Lung microvascular endothelial cell (primary cell): ENCODE measurements around the gene SERPINE2. TPM values are rescaled to one million over a fixed set of nuclear protein-coding genes. Genes with fewer than 3 reads are reported as not detected.
A peak's percentile ranks its signal among the peaks of the same experiment; 100 is the strongest.

ENCODE experiments used
- DNase-seq, 2 donors: peaks; one replicate each; pipeline versions ENCODE4 v3.0.0 to v3.0.0-alpha.2; 2010; ENCODE audit warnings: low read depth in 2 of 2
- total RNA-seq: library from RNA; depleted of rRNA; stranded (reverse); fragments of >200 nt; gene quantifications from 2 replicates; pipeline ENCODE4 v1.2.1, GENCODE V29; 2014

SERPINE2 gene
- total RNA-seq, 1 donor from 2014 or later = 1.6 TPM

DNA sequence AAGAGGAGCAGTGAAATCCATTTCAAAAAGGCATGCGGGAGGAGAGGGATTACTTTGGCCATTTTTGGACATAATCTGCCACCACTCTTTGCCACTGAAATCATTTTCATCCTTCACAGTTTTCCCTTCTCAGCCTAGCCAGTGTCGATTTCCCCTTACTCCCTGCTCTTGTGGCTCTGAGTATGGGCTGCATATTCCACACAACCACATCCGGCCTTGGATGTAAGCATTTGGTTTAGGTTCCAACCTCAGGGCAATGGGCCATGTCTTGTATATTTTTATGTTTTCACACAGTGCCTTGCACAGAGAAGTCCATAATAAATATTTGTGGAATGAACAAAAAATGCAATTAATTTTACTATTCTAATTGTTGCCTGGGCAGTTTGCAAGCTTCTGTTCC lies 7.7 kb upstream of the SERPINE2 start:
- no peak for DNase-seq

DNA sequence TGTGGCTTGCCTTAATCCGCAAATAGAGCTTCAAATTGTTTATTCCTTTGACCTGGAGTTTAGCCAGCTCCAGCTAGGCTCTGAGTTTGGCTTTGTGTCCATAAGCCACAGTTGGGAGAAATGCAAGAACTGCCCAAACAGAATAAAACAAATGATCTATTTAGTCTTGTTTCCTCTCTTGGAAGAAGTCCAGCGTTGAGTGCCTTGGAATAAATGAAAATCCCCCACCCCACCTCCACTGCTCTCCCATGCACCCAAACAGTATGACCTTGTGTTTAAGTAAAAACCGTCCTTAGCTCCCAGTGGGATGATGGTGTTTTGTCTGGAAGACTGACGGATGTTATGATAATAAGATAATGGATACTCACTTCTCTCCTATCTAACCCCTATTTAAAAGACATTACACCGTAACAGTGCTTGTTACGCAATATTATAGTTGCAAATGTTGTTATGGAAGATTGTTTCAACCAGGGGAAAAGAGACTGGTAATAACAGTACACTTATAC lies 3.2 kb upstream of the SERPINE2 start:
- peak in 1 of 2 donors; percentile 41 for DNase-seq

DNA sequence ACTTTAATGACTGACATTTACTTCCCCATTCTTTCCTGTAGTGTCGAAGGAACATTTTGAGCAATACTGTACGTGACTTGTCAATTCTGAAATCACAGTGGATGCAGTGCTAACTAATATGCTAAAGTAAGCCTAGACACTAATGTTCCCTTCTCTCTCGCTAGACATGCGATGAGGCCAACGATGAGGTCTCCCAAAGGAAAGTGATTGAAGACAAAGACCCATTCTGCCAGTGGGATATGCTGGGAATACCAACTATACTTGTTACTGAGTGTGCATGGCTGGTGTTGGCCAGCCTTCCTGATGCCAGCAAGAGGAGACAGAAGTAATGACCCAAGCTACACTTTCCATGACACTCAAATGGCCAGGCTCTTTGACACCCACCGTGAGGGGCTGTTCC lies 2.5 kb upstream of the SERPINE2 start:
- no peak for DNase-seq

DNA sequence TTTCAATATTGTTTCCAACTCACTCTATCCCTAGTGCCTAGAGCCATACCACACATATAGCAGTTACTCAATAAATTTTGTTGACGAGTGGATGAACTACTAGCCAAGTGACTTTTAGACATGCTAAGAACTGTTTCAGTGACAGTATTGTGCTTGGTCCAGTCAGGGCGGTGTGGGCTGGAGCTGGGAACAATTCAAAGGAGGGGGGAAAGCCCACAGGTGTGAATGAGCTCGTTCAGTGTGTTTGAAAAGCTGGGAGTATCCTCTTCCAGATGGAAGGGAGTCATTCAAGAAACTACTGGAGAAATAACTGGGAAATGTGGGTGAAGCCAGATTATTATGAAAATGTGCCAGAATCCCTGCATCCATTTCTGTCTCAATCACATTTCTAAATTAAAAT lies 1.7 kb upstream of the SERPINE2 start:
- DNase-seq = no peak

DNA sequence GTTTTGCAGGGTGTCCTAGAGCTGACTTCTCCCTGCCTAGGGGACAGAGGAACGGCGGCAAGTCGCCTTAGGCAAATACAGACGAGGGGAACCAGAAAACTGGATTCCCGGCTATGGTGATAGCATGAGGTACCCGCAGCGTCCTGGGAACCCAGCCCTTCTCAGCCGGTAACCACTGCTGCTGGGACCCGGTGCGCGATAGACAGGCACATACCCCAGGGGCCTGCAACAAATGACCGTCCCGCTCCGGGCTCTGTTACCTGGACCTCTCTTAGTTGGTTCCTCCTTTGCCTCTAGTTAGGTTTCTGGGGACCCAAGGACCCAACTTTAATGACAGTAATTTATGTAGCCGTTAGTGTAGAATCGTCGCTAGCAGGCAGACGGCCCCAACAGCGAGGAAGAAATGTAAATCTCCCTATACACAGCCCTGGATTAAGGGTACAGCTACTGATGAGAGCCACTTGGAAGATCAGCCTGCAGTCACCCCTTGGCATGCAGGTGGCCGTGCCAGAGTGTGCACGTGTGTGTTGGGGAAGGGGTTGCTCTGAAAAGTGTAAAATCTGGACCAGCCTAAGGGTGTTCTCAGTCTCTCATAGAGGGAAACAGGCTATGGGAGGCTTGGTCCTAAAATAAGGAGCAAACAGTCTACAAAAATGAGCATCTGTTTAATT lies 819 bp upstream of the SERPINE2 start:
- DNase-seq = no peak

DNA sequence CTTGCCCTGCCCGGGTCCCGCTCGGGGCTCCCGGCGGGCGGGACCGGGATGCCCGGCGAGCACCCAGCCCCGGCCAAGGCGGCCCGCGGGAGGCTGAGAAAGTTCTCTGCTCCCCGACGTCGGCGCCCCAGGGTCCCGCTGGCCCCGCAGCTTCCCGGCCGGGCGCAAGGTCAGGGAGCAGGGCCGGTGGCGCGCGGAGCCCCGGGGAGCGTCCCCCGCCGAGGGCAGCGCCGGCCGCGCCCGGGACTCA lies 331 bp downstream of the SERPINE2 start:
- no peak for DNase-seq

DNA sequence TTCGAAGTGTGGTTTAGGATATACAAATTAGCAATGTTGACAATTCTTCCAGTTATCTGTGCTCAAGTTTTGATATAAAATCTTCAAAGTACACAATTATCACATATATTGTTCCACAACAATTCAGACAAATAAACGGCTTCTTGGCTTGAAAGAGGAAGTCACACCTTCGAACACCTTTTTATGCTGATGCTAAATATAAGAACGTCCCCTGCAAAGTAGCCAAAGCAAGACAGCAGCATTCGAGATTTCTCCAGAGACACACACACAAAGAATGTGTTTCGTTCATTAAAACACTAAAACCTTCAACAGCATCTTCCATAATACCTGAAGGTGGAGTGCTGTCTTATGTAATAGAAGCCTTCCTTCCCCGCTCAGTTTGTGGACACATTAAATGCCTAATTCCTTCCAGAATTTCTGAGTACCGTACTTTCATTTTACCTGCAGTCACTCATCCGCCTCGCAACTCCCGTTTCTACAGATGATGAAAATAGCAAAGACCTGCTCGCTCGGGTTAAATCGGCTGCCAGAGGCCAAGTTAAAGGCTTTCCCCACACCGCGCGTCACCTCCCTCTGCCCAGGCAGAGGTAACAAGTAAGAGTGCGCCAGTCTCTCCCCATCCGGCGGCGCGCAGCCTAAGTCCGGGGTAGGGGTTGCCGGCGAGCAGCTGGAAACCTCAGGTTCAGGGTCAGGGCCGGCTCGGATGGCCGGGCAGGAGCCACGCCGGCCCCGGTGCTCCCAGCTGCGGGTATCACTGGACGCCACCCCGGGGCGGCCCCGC lies 847 bp downstream of the SERPINE2 start:
- peak; percentile 26 to 41 for DNase-seq

DNA sequence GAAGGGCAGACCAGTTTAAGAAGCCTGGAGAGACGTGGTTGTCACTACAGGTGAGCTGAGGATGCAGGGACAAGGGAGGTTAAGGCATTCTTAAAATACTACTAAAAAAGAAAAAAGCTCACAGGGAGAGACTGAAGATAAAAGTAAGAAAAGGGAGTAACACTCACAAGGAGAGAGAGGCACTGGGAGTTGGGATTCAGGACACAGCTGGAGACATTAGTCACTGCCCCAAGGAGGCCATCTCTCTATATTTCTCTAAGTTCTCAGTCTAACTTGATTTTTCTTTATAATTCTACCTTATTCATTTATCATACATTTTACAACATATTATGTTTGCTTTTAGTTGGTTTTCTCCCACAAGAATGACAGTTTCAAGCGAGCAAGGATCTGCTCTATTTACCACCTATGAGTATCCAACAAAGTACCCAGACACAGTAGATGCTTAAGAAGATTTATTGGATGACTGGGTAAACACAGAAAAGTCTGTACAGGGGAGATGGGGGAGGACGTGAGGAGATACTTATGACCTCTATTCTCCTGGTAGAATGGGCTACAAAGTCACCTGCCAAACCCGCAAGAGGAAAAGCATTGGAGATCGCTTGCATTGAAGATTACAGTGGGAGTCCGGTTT lies 2.2 kb downstream of the SERPINE2 start:
- DNase-seq = no peak

DNA sequence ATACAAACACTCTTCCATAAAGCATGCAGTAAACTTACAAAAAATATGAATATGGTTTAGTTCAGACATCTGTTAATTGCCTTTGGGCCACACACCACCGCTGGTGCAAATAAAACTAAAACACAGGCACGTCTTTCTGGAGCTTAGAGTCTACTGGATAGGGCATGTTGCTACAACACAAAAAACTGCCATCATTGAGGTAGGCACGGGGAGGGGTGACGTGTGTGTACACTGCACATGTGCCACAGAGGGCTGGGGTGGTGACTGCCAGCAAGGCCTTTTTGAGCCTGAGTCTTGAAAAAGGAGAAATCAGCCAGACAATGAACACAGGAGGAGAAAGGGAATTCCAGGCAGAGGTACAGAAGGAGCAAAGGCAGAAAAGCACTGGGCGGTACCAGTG lies 5.1 kb downstream of the SERPINE2 start:
- no peak for DNase-seq

DNA sequence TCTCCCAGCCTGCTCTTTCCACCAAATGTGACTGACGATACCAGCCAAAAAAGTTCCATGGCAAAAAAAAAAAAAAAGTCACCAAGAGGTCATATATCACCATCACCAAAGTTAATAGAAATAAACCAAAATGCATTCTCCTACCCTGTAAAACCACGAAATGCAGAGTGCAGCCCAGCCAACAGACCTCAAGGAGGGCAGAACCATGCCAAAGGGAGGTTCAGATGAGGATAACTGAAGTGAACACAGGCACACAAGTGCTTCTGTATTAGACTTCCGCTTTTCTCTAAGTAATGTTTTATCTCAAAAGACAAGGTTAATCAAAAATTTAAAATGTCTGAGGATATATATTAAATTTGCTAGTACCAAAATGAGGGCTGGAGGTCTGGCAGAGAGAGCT lies 5.5 kb downstream of the SERPINE2 start:
- DNase-seq = no peak

DNA sequence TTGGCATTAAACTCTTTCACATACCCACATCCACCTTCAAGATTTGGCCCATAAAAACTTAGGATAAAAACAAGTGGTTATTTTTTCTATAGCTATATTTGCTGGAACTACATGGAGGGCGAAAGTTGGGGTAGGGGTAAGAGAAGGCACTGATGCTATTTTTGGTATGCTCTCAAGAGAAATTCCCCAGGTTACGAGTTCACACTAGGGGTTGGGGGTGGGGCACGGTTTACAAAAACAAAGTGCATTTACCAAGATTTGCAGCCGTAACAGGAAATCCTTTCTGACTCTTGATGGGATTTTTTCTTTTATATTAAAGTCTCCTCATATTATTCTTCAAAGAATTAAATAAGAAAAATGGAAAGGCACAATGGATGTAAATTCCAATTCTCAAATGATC lies 6.8 kb downstream of the SERPINE2 start:
- DNase-seq = peak in 1 of 2 donors; percentile 20

DNA sequence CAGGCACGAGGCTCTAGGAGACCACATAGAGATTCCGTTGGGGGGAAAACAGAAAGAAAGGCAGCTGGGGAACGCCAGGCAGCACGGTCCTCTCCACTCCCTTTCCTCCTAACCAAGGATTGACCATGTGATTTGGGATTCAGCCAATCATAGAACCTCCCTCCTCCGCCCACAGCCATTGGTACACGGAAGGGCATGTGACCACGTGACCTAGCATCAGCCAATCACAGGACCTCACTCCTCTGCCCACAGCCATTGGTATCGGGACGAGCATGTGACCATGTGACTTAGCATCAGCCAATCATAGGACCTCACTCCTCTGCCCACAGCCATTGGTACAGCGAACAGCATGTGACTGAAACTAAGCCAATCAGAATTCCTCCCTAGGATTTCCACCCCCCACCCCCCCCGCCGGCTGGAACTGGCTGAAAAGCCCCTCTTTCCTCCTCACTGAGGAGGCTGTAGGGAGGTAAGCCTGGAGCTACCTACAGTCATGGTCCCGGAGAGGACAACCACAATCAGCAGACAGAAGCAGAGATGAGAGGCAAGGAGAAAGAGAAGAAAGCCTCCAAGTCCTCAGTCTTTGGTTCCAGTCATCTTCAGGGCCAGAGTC lies 7.6 kb downstream of the SERPINE2 start:
- no peak for DNase-seq

DNA sequence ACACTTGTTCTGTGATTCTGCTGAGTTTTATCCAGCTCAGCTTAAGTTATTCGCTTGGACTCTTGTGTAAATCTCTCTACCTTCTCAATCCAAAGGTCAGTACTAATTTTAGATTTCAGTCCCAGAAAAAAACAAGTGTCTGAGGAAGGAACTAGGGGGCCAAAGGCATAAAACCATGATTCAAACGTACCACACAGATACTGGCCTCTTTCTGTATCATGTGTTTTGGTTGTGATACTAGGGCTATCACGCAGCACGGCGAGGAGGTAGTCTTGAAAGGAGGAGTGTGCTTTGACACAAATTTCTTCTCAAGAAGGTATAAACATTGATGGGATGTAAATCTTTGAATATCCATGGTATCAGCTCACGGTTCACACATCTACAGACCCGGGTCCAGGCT lies 8.3 kb downstream of the SERPINE2 start:
- no peak for DNase-seq

DNA sequence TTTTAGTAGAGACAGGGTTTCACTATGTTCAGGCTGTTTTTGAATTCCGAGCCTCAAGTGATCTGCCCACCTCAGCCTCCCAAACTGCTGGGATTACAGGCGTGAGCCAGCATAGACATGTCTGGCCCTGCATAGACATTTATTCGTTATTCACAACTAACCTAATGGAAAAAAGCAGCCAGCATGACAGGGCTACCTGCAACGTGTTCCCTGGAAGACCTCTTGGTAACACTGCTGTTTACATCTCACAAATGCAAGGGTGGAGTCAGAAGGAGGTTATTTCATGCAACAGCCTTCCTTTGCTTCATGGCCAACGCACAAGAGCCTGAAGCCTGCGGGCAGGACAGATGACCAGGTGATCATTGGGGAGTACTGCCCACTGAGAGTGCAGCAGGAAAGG lies 9.2 kb downstream of the SERPINE2 start:
- no peak for DNase-seq

DNA sequence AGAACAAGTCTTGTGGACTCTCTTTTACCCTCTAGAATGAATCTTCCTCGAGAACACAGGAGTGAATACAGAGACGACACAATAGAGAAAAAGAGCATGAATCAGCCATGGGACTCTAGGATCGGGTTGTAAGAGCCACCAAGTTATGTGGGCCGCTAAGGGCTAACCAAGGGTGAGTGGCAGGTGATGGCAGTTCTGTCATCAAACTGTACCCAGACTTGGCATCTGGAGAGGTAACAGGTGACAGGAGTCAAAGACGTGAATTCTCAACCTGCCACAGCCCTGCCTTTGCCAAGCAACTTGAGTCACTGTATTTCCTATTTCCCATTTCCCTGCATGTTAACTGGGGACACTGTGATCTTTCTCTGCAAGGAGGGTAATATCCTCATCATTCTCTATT lies 11.2 kb downstream of the SERPINE2 start:
- no peak for DNase-seq

DNA sequence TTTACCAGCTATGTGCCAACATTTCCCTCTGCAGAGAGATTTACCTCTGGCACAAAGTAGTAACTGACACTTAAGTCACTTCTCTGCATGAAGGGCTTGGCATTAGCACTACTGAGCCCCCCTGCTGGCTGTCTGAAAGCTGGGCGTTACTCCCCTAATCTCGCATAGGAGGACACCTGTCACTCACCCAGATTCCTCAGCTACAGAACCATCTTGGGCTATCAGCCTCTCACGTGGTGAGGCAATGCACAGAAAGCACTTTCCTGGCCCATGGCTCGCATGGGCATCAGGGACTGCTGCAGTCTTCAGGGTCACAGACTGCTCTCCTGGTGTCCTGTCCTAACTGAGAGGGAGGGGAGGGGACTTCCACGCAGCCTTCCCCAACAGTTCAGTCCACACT lies 12.0 kb downstream of the SERPINE2 start:
- no peak for DNase-seq

DNA sequence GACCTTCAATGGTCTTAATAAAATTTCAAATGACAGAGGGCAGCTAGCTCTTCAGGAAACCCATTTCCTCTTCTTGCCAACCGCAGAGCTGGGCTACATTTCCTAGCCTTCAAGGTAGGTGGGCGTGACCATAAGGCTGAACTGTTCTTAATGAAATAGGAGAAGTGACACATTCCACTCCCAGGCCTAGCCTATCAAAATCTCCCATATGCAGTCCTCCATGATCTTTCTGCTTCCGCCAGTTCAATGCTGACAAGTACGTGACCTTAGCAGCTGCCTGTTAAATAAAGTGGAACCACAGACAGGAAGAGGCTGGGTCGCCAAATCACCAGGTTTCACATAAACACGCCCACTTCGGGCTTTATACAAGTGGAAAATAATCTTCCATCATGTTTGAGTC lies 13.2 kb downstream of the SERPINE2 start:
- peak; percentile 20 to 79 for DNase-seq

DNA sequence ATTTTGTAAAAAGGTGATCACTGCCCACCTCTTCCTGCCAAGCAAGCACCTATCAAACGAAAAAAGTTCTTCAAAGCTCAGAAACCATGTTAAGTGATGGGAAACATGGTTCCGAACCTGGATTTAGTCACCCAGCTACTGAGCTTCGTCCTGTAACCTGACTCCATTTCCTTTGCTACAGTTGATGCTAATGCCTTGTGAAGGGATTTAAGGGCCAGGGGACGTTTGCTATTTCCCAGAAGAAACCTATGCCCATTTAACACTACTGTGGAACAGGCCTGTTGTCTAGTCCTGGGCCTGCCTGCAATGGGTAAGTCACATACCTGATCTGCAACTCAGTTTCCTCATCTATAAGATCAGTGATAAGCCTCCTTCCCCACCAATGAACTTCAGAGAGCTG lies 14.8 kb downstream of the SERPINE2 start:
- DNase-seq = no peak

DNA sequence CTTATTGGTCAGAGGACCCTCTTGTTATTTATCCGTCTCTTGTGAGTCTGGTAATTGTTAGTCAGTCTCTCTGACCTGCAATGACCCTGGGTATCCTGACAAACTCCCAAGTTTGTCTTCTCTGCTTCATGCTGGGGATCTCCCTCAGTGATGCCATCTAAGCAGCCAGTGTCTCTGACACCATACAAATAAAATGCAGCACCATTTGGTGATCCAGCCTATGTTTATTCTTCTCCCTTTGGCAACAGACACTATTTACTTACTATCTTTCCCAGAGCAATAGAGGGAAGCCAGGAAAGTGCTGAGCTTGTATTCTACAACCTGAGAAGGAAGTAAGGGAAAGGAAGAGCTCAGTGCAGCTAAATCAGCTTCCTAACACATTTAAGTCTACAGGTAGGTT lies 15.9 kb downstream of the SERPINE2 start:
- DNase-seq = peak in 1 of 2 donors; percentile 37

DNA sequence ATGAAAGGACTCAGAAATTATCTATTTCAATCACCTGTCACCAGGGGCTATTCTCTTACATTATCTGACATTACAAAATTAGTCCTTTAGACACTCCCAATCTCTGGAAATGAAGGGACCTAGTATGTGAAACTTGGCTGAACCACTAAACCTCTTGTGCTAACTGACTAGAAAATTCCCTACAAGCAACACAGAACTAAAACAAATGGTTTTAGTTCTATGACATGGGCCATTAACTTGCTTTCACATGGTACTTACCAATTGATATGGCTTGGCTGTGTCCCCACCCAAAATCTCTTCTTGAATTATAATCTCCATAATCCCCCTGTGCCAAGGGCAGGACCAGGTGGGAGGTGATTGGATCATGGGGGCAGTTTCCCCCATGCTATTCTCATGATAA lies 16.6 kb downstream of the SERPINE2 start:
- no peak for DNase-seq

DNA sequence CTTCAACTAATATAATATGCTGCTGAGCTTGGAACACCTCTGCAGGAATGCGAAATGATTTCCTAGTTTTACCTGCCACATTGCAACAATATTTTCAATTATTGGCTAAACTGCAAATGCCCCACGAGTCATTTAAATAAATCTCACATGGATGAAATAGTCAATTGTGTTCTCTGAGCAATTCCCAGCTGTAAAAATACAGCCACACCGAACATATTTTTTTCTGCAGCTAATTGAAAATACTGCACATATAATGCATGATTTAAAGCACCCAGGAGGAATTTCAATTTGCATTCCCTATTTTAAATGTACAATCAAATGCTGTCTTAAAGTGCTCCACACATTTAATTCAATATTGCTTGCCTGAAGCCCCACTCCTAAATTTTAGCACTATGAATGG lies 18.6 kb downstream of the SERPINE2 start:
- DNase-seq = no peak

DNA sequence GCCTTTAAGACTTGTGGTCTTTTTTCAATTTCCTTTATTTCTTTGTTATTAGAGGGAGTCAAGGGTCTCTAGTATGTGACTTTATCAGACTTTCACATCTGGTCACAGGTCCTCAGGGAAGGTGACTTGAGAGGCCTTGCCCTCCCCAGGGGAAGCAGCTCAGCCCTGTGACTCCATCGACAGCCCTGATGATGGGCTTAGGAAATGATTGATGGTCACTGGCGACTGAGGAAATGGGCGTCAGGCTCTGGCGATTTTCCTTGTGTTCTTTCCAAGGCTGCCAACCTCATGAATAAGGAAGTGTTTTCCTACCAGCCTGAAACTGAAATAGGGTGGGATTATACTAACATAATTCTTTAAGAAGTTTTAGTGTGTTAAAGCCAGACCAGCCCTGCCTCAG lies 21.1 kb downstream of the SERPINE2 start:
- peak in 1 of 2 donors; percentile 61 for DNase-seq

DNA sequence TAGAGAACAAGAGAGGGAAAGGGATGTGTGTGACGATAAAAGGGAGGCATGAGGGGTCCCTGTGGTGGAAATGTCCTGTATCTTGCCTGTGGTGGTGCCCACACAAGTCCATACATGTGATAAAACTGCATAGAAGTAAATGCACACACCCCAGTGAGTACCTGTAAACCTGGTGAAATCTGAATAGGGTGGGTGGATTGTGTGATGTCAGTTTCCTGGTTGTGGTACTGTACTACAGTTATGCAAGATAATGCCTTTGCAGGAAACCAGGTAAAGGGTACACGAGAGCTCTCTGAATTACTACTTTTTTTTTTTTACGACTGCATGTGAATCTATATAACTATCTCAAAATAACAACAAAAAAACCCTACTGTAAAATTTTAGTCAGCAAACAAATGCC lies 22.1 kb downstream of the SERPINE2 start:
- DNase-seq = no peak
